HL-60/S4 treated with retinoic acid at 250 ng/mL for 4 days and 3 days (cell line): ENCODE measurements around the gene OTUD5.

Experiments
- in situ Hi-C: fragments of 300-500 bp; cut with MboI; formaldehyde crosslinking; loops from 2 replicates; pipeline ENCODE4 v1.7.0; 2022; ENCODE audit warnings: low sequenced_read_pairs

OTUD5 gene

DNA sequence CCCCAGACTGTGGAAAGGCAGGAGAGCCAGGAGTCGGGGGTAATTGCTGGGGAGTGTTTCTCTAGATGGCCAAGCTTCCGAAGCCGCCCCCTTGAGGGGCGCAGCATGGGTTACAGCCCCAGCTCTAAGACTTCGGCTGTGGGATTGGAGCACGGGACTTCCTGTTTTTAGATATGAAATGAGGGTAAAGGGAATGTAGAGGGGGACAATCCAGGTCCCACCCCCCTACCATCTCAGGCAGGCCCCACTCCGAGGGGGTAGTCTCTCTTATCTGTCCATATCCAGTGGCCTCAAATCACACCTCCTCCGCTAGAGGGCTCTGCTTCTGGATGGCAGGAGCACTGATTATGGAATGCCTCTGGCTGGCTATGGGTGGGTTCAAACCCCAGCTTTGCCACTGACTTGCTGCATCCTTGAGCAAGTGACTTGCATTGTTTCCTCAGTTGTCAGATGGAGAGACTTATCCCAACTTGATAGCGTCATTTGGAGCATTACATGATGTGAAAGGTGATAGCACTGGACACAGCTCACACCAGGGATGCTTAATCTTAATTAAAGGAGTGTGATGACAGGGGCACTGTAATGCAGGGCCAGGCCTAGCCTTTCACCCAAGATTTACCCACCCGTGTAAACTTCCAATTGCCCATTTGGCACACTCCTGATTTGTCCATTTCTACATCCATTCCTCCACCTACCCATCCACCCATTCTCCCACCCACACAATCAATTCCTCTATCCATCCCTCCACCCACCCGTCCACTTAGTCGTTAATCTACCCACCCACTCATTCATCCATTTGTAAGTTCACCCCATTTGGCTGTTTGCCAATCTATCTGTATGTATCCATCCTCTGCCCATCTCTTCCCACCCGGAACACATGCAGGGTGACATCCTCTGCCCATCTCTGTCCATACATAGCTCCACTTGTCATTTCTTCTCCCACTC, 15.1 kb upstream of the OTUD5 start:
- in situ Hi-C loops: no loop called here

DNA sequence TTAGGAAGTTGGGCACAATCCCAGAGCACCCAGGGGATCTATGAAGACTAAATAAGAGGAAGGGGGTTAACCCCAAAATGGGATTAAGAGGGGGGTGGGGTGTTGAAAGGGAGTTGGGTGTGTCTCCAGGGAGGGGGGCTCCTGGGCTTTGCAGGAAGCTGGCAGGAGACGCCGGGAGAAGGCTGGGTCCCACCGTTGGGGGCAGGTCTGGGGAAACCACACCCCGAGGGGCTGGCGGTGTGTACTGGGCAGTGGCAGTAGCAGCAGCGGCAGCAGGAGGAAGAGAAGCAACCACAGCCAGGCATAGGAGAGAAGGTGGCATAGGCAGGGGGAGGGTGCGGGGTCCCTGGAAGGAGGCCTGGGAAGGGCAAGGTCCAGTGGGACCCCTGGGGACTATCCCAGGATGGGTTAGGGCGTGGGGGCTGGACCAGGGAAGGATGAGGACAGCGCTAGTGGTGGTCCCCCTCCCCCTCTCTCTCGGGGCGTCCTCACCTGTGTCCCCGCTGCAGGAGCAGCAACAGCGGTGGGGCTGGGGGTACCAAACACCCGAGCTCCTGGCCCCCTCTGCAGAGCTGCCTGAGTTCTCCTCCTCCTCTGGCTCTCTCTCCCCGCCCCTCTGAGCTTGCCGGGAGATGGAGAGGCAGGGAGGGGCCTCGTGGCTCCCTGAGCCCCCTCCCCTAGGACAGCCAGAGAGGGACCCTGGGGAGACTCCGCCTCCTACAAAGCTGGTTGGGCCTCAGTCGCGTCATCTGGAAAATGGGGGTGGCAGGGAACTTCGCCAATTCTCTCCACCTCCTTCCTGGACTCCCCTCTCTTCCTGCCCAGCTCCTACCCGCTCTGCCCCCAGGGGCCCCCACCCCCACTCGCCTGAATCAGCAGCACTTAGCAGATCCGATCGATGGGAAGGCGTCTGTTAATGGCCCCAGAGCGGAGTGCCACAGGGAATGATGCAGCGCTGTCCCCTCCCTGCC, 14.1 kb upstream of the OTUD5 start, which contains the start of gene KCND1:
KCND1 (minus strand) TSS at position 596 of the 971 bp plus-strand sequence. CDS start 1,573 bp downstream, outside the sequence.
- in situ Hi-C loops: no loop called here

DNA sequence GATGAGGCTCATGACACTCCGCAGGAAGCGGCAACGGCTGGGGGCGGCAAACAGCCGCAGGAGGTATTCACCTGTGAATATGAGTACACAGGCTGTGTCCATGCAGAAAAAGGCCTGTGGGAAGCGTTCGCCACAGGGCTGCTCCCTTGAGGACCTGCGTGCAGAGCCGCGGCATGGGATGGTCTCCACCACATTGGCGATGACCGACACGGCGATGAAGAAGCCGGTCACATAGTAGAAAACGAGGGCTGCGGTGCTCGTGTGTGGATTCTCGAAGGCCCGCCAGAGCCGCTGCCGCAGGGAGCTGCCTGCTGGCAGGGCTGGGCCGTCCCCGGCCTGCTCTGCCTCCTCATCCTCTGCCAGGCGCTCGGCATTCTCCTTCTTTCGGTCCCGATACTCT, 12.1 kb upstream of the OTUD5 start:
- in situ Hi-C loops: no loop called here

DNA sequence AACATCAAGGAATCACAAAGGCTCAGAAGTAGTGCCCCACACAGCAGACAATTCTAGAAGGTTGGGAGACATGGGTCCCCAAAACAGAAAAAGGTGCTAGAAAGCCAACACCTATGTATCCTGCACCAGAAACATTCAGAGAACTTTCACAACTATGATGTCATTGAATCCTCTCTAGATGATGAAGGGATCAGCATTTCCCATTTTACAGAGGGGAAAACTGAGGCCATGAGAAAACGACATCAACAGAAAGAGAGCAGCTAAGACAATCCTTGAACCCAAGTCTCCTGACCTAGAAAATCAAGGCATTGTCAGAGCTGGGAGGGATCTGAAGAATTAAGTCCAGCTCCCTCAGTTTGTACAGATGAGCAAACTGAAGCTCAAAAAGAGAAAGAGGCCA, 11.0 kb upstream of the OTUD5 start:
- in situ Hi-C loops: no loop called here

DNA sequence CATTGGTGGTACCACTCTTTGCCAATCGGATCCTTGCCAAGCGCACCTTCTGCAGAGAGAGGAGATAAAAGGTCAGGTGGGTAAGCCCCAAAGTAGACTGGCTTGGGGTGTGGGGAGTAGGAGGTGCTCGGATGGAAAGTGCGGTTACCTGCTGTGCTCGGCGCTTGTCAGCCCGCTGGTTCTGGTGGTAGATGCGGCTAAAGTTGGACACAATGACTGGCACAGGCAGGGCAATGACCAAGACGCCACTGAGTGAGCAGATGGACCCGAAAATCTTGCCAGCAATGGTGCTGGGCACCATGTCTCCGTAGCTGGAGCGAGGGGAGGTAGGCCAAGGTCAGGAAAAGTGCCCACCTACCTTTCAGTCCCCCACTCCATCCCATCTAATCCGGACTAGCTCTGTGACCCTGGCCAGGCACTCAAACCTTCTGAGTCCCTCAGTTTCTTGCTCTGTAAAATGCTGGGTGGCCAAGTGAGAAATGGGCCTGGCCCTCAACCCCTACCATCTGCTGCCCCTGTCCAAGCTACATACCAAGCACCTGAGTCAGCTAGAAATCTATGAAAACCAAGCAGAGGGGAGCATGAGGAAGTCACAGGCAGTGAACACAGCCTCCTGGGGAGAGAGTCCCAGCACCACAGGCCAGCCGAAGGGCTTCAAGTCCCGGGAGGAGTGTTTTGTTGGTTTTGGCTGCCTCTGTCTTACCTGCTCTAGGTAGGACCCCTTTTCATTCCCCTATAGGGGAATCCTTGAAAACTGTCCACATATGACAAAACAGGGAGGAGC, 9.6 kb upstream of the OTUD5 start:
- in situ Hi-C loops: no loop called here

DNA sequence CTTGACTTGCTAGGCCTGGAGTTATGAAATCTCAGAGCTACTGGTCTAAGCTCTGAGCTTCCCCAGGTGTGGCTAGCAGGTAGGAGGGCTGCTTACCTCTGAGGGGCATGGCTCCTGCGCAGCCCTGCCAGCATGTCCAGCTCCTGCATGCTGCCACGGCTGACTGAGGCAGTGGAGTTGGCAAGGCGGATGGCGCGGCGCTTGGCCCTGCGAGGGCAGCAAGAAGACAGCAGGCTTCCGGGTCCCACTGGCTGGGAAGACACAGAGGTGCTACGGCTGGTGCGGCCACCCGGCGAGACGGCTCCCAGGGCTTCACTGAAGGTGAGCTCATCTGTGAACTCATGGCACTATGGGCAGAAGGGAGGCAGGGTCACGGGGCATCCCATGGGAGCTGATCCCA, 8.6 kb upstream of the OTUD5 start:
- in situ Hi-C loops: no loop called here

DNA sequence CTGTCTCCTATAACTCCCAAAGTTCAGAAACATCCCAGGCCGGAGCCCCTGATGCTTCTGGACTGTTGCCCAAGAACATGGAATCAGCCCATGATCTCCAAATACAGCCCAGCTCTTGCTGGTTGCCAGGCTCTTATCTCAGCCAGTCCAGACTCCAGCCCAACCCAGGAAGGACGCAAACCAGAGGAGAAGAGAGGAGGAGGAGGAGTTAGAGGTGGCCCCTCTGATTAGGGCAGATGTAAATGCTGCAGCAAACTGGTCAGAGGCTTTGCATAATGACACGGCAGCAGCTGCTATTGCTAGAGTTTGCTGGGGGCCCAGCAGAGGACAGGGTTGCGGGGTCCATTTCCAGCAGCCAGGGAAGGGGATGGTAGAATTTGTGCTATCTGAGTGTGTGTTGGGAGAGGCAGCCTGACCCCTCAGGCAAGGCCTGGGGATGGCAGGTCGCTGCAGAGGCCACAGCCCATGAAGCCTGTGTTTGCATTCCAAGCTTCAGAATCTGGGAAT, 4.2 kb upstream of the OTUD5 start:
- in situ Hi-C loops: no loop called here

DNA sequence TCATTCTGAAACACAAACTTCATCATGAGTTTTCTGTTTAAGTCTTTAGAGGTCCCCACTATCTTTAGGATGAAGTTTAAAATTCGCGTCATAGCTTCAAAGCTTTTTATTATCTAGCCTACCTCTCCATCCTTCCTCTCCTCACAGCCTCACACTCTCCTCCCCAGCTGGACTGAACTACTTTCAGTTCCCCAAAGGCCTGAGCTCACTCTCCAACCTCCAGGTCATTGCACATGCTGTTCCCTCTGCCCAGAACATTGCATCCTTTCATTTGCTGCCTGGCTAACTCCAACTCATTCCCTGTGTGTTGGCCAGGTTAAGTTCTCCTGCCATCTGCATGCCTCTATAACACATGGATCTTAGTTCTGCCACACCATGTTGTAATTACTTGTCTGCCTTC, 2.9 kb upstream of the OTUD5 start:
- in situ Hi-C loops: no loop called here

DNA sequence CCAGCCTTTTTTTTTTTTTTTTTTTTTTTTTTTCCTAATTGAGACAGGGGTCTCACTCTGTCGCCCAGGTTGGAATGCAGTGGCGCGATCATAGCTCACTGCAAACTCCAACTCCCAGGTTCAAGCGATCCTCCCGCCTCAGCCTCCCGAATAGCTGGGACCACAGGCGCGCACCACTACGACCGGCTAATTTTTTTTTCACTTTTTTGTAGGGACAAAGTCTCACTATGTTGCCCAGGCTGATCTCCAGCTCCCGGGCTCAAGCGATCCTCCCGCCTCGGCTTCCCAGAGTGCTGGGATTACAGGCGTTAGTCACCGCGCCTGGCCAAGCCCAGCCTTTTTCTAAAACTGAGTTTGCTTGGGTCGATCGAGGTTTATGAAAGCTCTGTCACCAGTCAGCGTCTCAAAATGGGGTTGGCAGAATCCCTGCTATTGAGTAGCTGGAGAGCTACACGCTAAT, 1.3 kb upstream of the OTUD5 start:
- in situ Hi-C loops: no loop called here

DNA sequence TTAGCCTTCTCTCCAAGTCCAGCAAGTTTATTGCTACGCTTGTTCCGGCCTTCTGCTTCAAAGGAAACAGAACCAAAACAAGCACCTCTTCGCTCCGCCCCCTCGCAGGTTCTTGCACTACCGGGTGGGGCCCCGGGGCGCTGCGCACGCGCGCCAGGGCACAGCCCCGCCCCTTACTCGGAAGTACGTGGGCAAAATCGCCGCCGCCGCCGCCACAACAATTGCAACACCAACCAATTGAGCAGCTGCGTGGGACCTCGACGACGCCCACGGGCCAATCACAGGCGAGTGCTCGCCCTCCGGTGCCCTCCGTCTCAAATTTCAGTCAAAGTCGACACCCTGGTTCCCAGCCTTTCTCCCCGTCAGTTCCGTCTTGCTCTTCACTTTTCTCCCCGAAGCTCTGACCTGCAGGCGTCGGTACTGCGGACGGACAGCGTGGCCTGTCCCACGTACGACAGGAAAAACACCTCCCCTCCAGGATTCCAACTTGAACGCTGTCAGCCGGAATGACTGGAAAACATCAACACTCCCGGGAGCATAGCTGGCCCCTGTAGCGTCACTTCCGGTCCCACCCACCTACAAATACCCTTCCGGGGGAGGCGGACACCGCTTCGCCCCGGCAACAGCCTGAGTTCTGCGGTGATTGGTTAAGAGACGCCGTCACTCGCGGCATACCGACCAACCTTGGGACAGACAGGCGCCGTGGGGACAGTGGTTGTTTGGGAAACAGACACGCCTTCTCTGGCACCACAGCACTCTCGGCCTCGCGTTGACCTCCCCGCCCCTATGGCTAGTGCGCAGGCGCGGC, 624 bp upstream of the OTUD5 start:
- in situ Hi-C loops: no loop called here

DNA sequence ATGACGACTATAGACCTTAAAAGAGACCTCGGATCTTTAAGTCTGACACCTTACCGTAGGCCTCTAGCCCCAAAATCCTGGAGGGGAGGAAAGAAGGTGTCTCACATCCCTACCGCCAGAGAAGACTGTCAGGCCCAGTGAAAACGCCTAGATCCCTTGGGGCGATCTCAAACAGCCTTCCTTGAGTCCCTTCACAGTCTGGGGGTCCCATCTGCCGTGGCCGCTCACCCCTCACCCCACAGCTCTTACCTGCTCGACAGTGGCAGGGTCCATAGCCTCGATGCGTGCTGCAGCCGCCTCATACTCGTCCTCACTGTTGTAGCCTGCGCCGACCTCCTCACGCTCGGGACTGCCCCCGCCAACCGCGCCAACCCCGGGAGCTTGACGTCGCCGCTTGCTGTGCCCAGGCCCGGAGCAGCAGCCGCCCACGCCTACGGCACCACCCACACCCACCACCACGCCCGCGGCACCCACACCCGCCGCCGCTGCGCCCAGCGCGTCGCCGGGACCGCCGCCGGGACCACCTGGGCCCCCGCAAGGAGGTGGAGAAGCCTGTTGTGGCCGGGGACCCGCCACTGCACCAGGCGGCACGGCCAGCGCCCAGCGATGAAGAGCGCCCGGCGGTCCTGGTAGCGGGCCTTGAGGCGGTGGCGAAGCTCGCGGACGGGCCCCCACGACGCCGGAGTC, 536 bp downstream of the OTUD5 start:
- in situ Hi-C loops: no loop called here

DNA sequence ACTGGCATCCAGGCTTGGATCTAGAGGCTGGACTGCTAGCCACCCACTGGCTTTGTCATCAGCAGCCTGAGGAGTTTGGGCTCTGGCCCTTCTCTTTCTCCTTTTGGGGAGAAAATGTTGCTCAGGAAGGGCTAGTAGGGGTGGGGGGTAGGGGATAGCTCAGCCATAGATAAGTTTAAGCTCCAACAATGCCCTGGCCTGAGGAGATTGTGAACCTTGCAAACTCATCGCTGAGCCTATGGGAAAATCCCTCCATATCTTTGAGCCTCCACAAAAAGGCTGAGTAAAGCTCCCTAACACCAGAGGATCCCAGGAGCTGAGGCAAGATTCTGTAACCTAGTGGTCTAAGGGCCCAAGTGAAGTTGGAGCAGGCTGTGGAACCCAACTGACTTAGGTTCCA, 8.8 kb downstream of the OTUD5 start:
- in situ Hi-C loops: no loop called here

DNA sequence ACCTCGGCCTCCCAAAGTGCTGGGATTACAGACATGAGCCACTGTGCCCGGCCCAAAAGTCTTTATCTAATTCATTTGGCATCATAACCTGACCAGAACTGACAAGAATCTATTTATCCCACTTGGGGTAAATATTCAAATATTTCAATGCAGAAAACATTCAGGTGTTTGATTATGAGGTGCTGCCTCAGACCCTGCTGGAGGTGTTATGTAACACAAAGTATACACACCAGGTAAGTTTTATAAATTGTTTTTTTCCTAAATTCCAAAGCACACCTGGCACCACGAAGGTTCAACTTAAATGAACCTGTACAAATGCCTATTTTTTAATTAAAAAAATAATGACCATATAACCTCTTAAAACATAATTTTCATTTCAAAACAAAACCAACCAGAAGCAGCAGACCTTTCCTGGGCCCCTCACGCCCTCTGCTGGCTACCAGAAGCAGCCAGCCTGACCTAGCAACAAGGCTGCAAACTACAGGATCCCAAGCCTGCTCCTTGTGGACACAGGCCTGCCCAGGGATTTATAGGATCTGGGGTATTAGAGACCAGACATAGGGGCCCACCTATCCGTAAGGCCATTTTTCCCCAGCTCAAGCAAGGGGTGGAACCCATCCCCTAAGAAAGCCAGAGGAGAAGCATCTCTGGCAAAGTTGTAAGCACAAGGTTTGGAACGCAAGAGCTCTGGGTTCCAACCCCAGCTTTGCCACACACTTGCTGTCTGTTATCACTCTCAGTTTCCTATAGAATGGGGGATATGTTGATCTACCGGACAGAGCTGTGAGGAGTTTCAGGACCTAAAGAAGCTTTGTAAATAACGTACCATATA, 11.7 kb downstream of the OTUD5 start:
- in situ Hi-C loops: no loop called here

DNA sequence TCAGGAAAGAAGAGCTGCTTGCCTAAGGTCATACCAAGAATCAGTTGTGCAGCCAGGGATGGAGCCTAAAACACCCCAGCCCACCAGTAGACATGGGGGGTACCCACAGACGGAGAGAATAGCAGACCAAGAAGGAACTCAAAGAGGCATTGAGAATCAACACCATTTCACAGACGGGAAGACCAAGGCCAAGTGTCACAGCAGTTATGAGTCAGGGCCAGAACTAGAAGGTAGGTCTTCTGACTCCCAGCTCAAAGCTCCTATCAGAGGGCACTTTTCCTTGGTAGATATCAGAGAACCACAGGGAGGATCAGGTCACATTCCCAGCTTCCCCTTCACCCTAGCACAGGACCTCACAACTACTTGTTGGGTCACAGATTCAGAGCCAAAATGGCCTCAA, 14.5 kb downstream of the OTUD5 start:
- in situ Hi-C loops: no loop called here

DNA sequence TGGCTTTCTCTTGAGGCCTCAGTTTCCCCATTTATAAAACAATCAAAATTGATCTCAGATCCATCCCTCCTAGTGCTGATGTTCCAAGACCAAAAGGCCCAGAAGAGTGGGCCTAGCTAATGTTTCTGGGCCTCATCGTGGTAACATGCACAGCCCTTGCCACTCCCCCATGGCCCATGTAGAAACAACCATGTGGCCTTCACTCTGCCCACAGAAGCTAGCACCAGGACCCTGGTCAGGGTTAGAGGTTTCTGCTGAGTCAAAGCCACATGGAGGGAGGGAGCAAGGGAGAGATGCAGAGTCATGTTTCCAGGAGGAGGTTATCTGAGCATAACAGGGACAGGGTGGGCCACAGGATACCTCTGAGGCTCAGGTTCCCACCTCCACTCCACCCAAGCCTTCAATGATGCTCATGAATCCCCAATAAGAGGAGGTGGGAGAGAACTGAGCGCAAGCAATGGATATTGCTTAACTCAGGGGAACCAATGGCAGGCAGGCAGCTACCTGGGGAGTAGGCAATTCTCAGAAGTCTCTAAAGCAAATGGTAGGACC, 16.9 kb downstream of the OTUD5 start:
- in situ Hi-C loops: no loop called here

DNA sequence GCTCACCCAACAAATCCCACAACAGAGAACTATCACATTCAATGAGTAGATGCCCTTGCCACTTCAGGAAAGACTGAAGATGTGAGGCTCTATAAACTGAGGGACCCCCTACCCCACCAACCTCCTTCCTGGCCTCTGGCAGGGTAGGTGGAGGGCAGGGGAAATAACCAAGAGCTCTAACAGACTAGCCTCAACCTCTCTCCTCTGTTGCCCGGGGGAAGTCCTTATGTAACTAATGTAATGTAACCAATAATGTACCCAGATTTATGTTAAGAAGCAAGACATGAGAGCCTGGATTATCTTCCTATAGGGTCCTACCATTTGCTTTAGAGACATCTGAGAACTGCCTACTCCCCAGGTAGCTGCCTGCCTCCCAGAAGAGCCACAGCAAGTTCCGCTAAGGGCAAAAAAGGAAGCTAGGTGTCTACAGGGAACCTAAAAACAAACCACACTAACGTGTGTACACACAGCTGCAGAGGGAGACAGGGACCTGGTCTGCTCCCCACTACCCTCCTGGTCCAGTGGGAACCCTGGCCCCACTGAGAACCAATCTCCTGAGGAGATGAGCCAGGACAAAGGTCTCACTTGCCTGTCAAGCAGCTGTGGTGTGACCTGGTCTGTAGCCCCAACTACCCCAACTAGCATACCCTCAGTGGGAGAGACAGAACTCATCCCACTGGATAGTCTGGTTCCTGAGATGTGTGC, 17.7 kb downstream of the OTUD5 start:
- in situ Hi-C loops: no loop called here

DNA sequence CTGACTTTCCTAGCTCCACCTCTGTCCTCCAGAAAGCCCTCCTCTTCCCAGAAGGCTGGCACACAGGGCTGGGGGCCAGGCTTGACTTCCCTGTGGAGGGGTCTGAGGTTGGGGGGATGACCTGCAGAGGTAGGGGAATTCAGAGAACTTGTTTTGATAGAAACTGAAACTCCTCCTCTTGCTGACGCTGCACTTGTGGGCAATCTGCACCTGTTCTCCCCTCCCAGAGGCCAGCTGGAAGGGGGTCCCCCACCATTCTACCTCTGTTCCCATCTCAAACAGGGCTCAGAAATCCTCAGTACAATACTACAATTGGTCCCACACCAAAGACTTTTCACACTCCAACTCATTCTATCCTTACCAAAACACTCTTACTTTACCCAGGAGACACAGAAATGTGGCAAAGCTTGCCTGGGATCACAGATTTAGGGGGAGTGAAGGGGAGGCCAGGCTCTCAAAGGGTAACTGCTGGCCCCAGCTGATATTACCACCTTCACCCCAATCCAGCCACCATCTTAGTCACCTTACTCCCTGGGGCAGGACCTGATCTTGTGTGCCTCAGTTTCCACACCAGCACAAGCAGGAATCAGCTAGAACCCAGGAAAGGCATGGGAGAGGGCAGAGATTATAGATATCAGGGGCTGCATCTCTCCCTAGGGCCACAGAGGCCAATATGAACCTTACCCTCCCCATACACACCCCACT, 18.5 kb downstream of the OTUD5 start:
- in situ Hi-C loops: no loop called here
